Right cardiac atrium (tissue), 5 donors: ENCODE measurements around the gene PDF. TPM values are rescaled to one million over a fixed set of nuclear protein-coding genes. Genes with fewer than 3 reads are reported as not detected.
A peak's percentile ranks its signal among the peaks of the same experiment; 100 is the strongest.

Source experiments
- ATAC-seq, 2 donors: fragments of 200-7000 bp; cut with Tn5 transposase; one replicate each; pipeline versions ENCODE4 v1.8.0 to v1.9.1; 2020; ENCODE audit warnings: moderate library complexity in 2 of 2, mild to moderate bottlenecking in 1 of 2
- DNase-seq, 3 donors: peaks; one replicate each; pipeline ENCODE4 v3.0.0-alpha.2; 2020
- H3K27ac ChIP-seq: one replicate; pipeline ENCODE4 v1.5.1; 2013; ENCODE audit warnings: mild to moderate bottlenecking, low read length, control low read depth, moderate library complexity
- H3K27me3 ChIP-seq: one replicate; pipeline ENCODE4 v1.6.1; 2013; ENCODE audit not compliant: control insufficient read depth, insufficient read depth
- H3K4me1 ChIP-seq: one replicate; pipeline ENCODE4 v1.6.1; 2013; ENCODE audit warnings: low read length; ENCODE audit not compliant: control insufficient read depth, insufficient read depth
- H3K4me3 ChIP-seq: one replicate; pipeline ENCODE4 v1.5.1; 2013; ENCODE audit warnings: low read length, control low read depth
- H3K9me3 ChIP-seq: one replicate; pipeline ENCODE4 v1.6.1; 2013; ENCODE audit warnings: low read length; ENCODE audit not compliant: control insufficient read depth
- WGBS: extraction: QIAGEN DNeasy Blood & Tissue Kit; methylation state at CpG from one replicate; pipeline ENCODE4 v1.1.7; 2013; 5-methylcytosine and 5-hydroxymethylcytosine counted together
- intact Hi-C, 4 donors: fragments of 100-400 bp; cut with DNase I; formaldehyde crosslinking; loops; one replicate each; pipeline versions ENCODE4 v1.11.0 to v1.14.0; 2022 to 2023
- polyA plus RNA-seq: library from polyadenylated mRNA; stranded (reverse); fragments of 200-250 nt; gene quantifications from one replicate; pipeline ENCODE4 v1.2.3, GENCODE V29; 2013
- total RNA-seq, 4 donors: library from RNA; stranded (reverse); fragmentation: NEBNext Ultra II Directional; extraction: Animal tissue kit (Norgen Biotek cat#: 25700); gene quantifications; one replicate each; pipeline ENCODE4 v1.2.1, GENCODE V29; 2021
- donor health status: healthy with polysubstance abuse.
- donor health status: DM: no; HTN: yes; CAD: no.
- donor health status: DM: no; HTN: no; CAD: no.
- donor health status: DM: no; HTN: yes; CAD: no; lungs with severe emphysema.
- donor health status: DM: yes; HTN: yes; CAD: no.

The PDF gene
- total and polyA plus RNA-seq, 5 donors = 2.9 to 5.7 (median 4.9) TPM

- Histone ChIP-seq H3K27ac (peak within 1 kb of the TSS; percentile 72), H3K27me3 (no peaks in the 10 kb centered on the region), H3K9me3 (no peaks in the 10 kb centered on the region), H3K4me1 (peaks cover 2% of the 10 kb centered on the region), H3K4me3 (peak within 1 kb of the TSS; percentile 70)
- DNase-seq = peak; percentile 95 to 98 (median 96)
- WGBS = under 1% methylated on average over 77 of the region's 77 CpGs
- peak; percentile 99 for ATAC-seq
- intact Hi-C loops = no loop called here
Observed at GRCh38 chr16:69339289-69340094, 9.1 kb upstream of the PDF start, which contains the start of the genes COG8 and NIP7. Gene COG8 (minus strand): TSS chr16:69339564. CDS start chr16:69339552, 12 bp downstream. Gene NIP7 (plus strand): TSS chr16:69339772. CDS start chr16:69339830, 58 bp downstream.

GRCh38 chr16:69338557-69339288 lies 8.3 kb upstream of the PDF start:
- peak overlapping the region; percentile 58 for H3K27ac ChIP-seq
- H3K4me1 ChIP-seq = peaks cover 2% of the 10 kb centered on the region
- intact Hi-C loops = no loop called here
- H3K27me3 ChIP-seq = no peaks in the 10 kb centered on the region
- ATAC-seq (no peak), DNase-seq (peak in 2 of 3 donors; percentile 52 to 58)
- WGBS = 19% methylated on average over 46 of the region's 46 CpGs
- no peaks in the 10 kb centered on the region for H3K9me3 ChIP-seq
- peak overlapping the region; percentile 70 for H3K4me3 ChIP-seq

- WGBS = 93% methylated on average over 9 of the region's 9 CpGs
- H3K4me3 ChIP-seq = no peak overlapping the region
- DNase-seq (no peak), ATAC-seq (no peak)
- peaks cover 2% of the 10 kb centered on the region for H3K4me1 ChIP-seq
- intact Hi-C loops = no loop called here
- no peak overlapping the region for H3K27ac ChIP-seq
- no peaks in the 10 kb centered on the region for H3K9me3 ChIP-seq
- H3K27me3 ChIP-seq = no peaks in the 10 kb centered on the region
Observed at GRCh38 chr16:69334696-69335095, 4.3 kb upstream of the PDF start.

- peak in 2 of 3 donors; percentile 70 to 73 for DNase-seq
- no peaks in the 10 kb centered on the region for H3K27me3 ChIP-seq
- no peak overlapping the region for H3K27ac ChIP-seq
- peak overlapping the region; percentile 78 for H3K4me3 ChIP-seq
- peak; percentile 25 for ATAC-seq
- peaks cover 6% of the 10 kb centered on the region for H3K4me1 ChIP-seq
- no peaks in the 10 kb centered on the region for H3K9me3 ChIP-seq
- intact Hi-C loops = no loop called here
- WGBS = 6% methylated on average over 77 of the region's 77 CpGs
Observed at GRCh38 chr16:69329369-69330285, 761 bp downstream of the PDF start.

- H3K27me3 ChIP-seq = no peaks in the 10 kb centered on the region
- no peaks in the 10 kb centered on the region for H3K9me3 ChIP-seq
- peaks cover 6% of the 10 kb centered on the region for H3K4me1 ChIP-seq
- intact Hi-C loops = no loop called here
- no peak for ATAC-seq
- H3K27ac ChIP-seq = no peak overlapping the region
- H3K4me3 ChIP-seq = no peak overlapping the region
- no peak for DNase-seq
- WGBS = 68% methylated on average over 10 of the region's 10 CpGs
Observed at GRCh38 chr16:69328854-69329316, 1.5 kb downstream of the PDF start.

GRCh38 chr16:69327585-69328310 lies 2.6 kb downstream of the PDF start:
- 94% methylated on average over 14 of the region's 14 CpGs for WGBS
- Histone ChIP-seq H3K27ac (no peak overlapping the region), H3K4me3 (no peak overlapping the region), H3K27me3 (no peaks in the 10 kb centered on the region), H3K9me3 (no peaks in the 10 kb centered on the region), H3K4me1 (peaks cover 6% of the 10 kb centered on the region)
- no peak for ATAC-seq
- DNase-seq = no peak
- intact Hi-C loops = no loop called here

GRCh38 chr16:69326172-69326873 lies 4.1 kb downstream of the PDF start:
- ATAC-seq = no peak
- whole genome bisulfite sequencing = 57% methylated on average over 7 of the region's 7 CpGs

GRCh38 chr16:69325784-69326171 lies 4.6 kb downstream of the PDF start:
- Histone ChIP-seq H3K9me3 (no peaks in the 10 kb centered on the region), H3K4me1 (peaks cover 6% of the 10 kb centered on the region), H3K4me3 (no peak overlapping the region), H3K27ac (no peak overlapping the region), H3K27me3 (no peaks in the 10 kb centered on the region)
- WGBS = 82% methylated on average over 6 of the region's 6 CpGs
- intact Hi-C loops = no loop called here
- no peak for DNase-seq
- ATAC-seq = no peak

More at GRCh38 chr16:69326172-69326873, 4.1 kb downstream of the PDF start:
- H3K27ac ChIP-seq = no peak overlapping the region
- intact Hi-C loops = no loop called here
- peaks cover 6% of the 10 kb centered on the region for H3K4me1 ChIP-seq
- H3K27me3 ChIP-seq = no peaks in the 10 kb centered on the region
- no peak overlapping the region for H3K4me3 ChIP-seq
- no peak for DNase-seq
- no peaks in the 10 kb centered on the region for H3K9me3 ChIP-seq

- no peak overlapping the region for H3K27ac ChIP-seq
- no peaks in the 10 kb centered on the region for H3K27me3 ChIP-seq
- no peaks in the 10 kb centered on the region for H3K9me3 ChIP-seq
- 76% methylated on average over 10 of the region's 10 CpGs for WGBS
- intact Hi-C loops = no loop called here
- ATAC-seq (no peak), DNase-seq (no peak)
- peaks cover 6% of the 10 kb centered on the region for H3K4me1 ChIP-seq
- no peak overlapping the region for H3K4me3 ChIP-seq
Observed at GRCh38 chr16:69324585-69325253, 5.7 kb downstream of the PDF start.
